ENCODE measurements around the gene PDE2A. TPM values are rescaled to one million over a fixed set of nuclear protein-coding genes. Genes with fewer than 3 reads are reported as not detected.
A peak's percentile ranks its signal among the peaks of the same experiment; 100 is the strongest.

Gene PDE2A
- total and polyA plus RNA-seq, 2 donors (not counting 1 experiment from before 2014, with no cell fraction given) = 0.88 to 2.9 TPM

- peak; percentile 95 for TF ChIP-seq CTCF (IDR thresholded peaks at IDR 0.05)
- no peak for TF ChIP-seq EZH2 (IDR thresholded peaks at IDR 0.05; ENCODE audit: borderline replicate concordance, insufficient read depth, low read depth, low read length, poor library complexity, severe bottlenecking)
- intact Hi-C loops (cut with micrococcal nuclease) = loop anchor here (1.0 to 5.0 kb wide), 4 partner anchors 28 to 104 kb away; no protein-coding TSS in a partner anchor
- ChIA-PET CTCF (interaction anchor here (1.0 to 11.7 kb wide), 18 partner anchors 8 to 115 kb away, joined by 3 to 152 read pairs (median 4); no protein-coding TSS in a partner anchor), POLR2A (no interaction called here)
- Histone ChIP-seq H3K4me1 (ENCODE audit: control insufficient read depth in 2 of 2, insufficient read depth in 2 of 2, low read length in 2 of 2) (peaks cover 31 to 32% of the 10 kb centered on the region in 2 donors), H3K4me3 (ENCODE audit: control extremely low read depth in 1 of 5, extremely low read depth in 1 of 5, insufficient read depth in 1 of 5, low read depth in 2 of 5, low read length in 4 of 5) (peak overlapping the region in 1 of 5 experiments; percentile 58), H3K9ac (ENCODE audit: low read length) (peak overlapping the region; percentile 65), H2AFZ (ENCODE audit: insufficient read depth, low read depth, low read length, poor library complexity, severe bottlenecking) (peak overlapping the region; percentile 88), H3K79me2 (ENCODE audit: control insufficient read depth, insufficient read depth, low read length) (no peaks in the 10 kb centered on the region), H3K27ac (ENCODE audit: low read length in 2 of 2) (no peak overlapping the region), H3K4me2 (replicated peaks; ENCODE audit: low read depth, low read length, poor library complexity, severe bottlenecking) (peak overlapping the region; percentile 92), H3K36me3 (replicated peaks in 1 of 2; ENCODE audit: control extremely low read depth in 1 of 2, control insufficient read depth in 1 of 2, extremely low read depth in 1 of 2, insufficient read depth in 2 of 2, low read length in 1 of 2) (no peaks in the 10 kb centered on the region), H3K9me3 (ENCODE audit: control extremely low read depth in 1 of 3, control insufficient read depth in 2 of 3, insufficient read depth in 1 of 3, low read length in 2 of 3) (peaks cover 0 to 8% (median 0%) of the 10 kb centered on the region in 3 donors), H3K27me3 (replicated peaks in 1 of 4; ENCODE audit: control extremely low read depth in 1 of 4, control insufficient read depth in 3 of 4, insufficient read depth in 4 of 4, low read length in 3 of 4) (peaks cover 0 to 50% (median 12%) of the 10 kb centered on the region in 4 experiments), H4K20me1 (ENCODE audit: control insufficient read depth, insufficient read depth, low read length, poor library complexity, severe bottlenecking) (no peaks in the 10 kb centered on the region)
- peak overlapping the region; percentile 97 for H3K4me3 Mint-ChIP-seq
- peaks cover 23% of the 10 kb centered on the region for H3K27me3 Mint-ChIP-seq
- peak overlapping the region; percentile 63 for H3K27ac Mint-ChIP-seq
- peak; percentile 77 for ATAC-seq (ENCODE audit: low read depth)
- WGBS (ENCODE audit: insufficient coverage) = 5% methylated on average over 11 of the region's 15 CpGs
- peak; percentile 88 for DNase-seq
- peaks cover 37% of the 10 kb centered on the region for H3K4me1 Mint-ChIP-seq
- no peaks in the 10 kb centered on the region for H3K9me3 Mint-ChIP-seq (ENCODE audit: insufficient read depth)
Measured at GRCh38 chr11:72585762-72586311, 88.4 kb downstream of the PDE2A start.

All from B cell (primary cell).